ENCODE measurements around the gene PROSER3.

DNA sequence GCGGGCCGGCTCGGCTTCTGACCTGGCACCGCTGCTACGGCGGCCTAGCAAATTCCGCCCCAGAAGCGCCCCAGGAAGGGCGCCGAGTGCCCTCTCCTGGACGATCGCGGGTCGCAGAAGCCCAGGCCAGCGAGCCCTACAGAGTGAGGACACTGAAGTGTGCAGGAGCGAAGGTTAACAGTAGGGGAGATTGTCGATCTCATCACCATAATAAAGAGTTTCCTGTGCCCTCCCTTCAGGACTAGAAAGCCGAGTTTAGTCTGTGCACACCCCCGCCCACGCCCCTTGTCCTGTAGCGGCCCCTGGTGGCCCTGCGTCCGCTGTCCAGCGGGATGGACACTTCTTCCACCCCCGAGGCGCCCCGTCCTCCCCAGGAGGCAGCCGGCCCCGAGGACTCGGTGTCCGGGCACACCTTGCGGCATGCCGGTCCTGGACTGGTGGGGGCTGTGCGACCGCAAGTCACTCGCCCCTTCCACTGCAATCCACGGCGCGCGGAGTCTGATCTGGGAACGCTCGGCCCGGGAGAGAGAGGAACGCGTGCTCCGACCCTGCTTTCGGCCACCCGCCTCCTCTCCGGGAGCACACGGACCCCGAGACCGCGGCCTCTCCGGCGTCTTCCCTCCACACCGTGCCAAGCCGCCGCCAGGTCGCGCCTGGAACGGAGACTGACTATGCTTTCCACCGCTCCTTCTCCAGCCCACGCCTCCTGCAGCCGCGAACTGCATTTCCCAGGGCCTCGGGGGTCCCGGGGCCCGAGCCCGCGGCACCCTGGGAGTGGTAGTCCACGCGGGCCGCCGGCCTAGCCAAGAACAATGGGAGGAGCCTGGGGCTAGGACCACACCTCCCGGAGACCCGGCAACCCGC is 40.9 kb upstream of the PROSER3 start:
- peak; percentile 6 to 34 for TF ChIP-seq POLR2A (IDR thresholded peaks at IDR 0.05)
- TF ChIP-seq, protein P1, sequence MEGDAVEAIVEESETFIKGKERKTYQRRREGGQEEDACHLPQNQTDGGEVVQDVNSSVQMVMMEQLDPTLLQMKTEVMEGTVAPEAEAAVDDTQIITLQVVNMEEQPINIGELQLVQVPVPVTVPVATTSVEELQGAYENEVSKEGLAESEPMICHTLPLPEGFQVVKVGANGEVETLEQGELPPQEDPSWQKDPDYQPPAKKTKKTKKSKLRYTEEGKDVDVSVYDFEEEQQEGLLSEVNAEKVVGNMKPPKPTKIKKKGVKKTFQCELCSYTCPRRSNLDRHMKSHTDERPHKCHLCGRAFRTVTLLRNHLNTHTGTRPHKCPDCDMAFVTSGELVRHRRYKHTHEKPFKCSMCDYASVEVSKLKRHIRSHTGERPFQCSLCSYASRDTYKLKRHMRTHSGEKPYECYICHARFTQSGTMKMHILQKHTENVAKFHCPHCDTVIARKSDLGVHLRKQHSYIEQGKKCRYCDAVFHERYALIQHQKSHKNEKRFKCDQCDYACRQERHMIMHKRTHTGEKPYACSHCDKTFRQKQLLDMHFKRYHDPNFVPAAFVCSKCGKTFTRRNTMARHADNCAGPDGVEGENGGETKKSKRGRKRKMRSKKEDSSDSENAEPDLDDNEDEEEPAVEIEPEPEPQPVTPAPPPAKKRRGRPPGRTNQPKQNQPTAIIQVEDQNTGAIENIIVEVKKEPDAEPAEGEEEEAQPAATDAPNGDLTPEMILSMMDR (IDR thresholded peaks at IDR 0.05): peak; percentile 86 to 92 (median 90)

All from uterus (tissue), 2 donors.